HEK293 (cell line): ENCODE measurements around the gene ANKRD49.

ENCODE experiments used
- GLI2 ChIP-seq: fragments of 450-650 bp; formaldehyde crosslinking; IDR thresholded peaks from 2 replicates; pipeline ENCODE4; 2017; ENCODE audit warnings: missing biosample characterization, missing genetic modification characterization, low read depth, borderline replicate concordance
- MEIS1 ChIP-seq: sonication (generic); formaldehyde crosslinking; IDR thresholded peaks from 2 replicates; pipeline ENCODE4 v1.8.1; 2022; ENCODE audit warnings: missing genetic modification reagents, mild to moderate bottlenecking, borderline replicate concordance
- TF ChIP-seq, protein P1 (sequence below): fragments of 450-650 bp; formaldehyde crosslinking; IDR thresholded peaks from 2 replicates; pipeline ENCODE4 v1.5.1; 2016; ENCODE audit warnings: missing biosample characterization, missing genetic modification characterization
- TF ChIP-seq, protein P2 (sequence below): fragments of 450-650 bp; formaldehyde crosslinking; IDR thresholded peaks from 2 replicates; pipeline ENCODE4 v1.5.1; 2016; ENCODE audit warnings: missing biosample characterization, missing genetic modification characterization

DNA sequence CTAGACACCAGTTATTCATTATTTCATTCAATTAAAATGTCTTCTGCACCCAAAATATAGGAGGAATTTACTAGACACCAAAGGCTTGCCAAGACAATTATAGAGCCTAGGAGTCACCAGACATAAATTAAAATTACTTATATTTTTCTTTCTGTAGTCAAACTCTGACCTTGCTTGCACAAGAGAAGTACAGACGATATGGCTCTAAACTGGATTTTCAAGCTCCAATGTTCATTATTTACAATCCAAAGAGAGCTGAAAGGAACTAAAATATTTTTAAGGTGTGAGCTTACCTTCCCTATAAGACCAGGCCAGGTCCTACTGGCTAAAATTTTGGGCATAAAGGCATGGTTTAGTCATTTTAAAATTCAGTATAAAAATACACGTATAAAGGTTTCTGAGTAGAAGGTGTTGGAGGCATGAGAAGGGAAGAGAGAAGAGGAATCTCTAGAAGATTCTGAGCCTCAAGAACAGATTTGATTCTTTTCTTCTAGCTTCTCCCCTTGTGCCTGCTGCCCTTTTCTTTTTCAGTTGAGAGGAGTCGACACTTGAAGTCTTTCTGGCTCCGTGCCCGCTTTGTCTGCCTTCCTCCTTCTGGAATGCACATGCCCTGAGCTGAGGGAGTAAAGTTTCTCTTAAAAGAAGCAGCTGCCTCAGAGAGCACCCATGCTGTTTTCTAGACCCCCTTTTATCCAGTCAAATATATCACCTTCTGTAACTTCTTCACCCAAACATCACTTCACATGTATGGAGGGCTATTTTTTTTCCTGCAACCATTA is 32.0 kb downstream of the ANKRD49 start:
- TF ChIP-seq GLI2 (no peak), MEIS1 (no peak)
- TF ChIP-seq, protein P1, sequence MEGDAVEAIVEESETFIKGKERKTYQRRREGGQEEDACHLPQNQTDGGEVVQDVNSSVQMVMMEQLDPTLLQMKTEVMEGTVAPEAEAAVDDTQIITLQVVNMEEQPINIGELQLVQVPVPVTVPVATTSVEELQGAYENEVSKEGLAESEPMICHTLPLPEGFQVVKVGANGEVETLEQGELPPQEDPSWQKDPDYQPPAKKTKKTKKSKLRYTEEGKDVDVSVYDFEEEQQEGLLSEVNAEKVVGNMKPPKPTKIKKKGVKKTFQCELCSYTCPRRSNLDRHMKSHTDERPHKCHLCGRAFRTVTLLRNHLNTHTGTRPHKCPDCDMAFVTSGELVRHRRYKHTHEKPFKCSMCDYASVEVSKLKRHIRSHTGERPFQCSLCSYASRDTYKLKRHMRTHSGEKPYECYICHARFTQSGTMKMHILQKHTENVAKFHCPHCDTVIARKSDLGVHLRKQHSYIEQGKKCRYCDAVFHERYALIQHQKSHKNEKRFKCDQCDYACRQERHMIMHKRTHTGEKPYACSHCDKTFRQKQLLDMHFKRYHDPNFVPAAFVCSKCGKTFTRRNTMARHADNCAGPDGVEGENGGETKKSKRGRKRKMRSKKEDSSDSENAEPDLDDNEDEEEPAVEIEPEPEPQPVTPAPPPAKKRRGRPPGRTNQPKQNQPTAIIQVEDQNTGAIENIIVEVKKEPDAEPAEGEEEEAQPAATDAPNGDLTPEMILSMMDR (tag by site-specific recombination): no peak
- TF ChIP-seq, protein P2, sequence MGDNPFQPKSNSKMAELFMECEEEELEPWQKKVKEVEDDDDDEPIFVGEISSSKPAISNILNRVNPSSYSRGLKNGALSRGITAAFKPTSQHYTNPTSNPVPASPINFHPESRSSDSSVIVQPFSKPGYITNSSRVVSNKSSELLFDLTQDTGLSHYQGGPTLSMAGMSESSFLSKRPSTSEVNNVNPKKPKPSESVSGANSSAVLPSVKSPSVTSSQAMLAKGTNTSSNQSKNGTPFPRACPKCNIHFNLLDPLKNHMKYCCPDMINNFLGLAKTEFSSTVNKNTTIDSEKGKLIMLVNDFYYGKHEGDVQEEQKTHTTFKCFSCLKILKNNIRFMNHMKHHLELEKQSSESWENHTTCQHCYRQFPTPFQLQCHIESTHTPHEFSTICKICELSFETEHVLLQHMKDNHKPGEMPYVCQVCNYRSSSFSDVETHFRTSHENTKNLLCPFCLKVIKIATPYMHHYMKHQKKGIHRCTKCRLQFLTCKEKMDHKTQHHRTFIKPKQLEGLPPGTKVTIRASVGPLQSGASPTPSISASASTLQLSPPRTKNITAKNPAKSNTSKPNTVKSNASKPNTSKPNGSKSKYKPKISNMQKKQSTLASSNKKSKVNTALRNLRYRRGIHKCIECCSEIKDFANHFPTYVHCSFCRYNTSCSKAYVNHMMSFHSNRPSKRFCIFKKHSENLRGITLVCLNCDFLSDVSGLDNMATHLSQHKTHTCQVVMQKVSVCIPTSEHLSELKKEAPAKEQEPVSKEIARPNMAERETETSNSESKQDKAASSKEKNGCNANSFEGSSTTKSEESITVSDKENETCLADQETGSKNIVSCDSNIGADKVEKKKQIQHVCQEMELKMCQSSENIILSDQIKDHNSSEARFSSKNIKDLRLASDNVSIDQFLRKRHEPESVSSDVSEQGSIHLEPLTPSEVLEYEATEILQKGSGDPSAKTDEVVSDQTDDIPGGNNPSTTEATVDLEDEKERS (tag by site-specific recombination): no peak
